GM19397 (cell line): Measurements from ENCODE around the gene AGAP4.
"Not testable (repeated sequence)": the region's sequence is repeated elsewhere in the genome, so short reads cannot be mapped to it uniquely, and the experiment has no call there.

Experiments used
- ATAC-seq: cut with Tn5 transposase; IDR thresholded peaks from one replicate; pipeline ENCODE4 v1.9.1; 2021; ENCODE audit warnings: mild to moderate bottlenecking, moderate library complexity; ENCODE audit not compliant: unreplicated experiment

Gene AGAP4

DNA sequence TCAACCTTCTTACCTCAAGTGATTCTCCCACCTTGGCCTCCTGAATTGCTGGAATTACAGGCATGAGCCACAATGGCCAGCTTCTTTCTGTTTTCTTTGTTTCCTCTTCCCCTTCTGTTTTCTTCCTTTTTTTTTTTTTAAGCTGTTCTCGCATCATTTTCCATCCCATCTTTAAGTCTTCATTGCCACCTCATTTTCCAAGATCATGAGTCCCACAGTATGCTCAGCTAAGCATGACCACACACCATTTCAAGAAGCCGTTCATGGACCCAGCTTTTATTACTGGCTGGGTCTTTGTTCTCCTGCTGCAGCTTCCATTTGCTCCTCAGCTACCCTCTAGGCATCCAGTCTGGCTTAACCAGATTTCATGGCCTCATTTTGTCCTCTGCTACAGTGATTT, 52.5 kb downstream of the AGAP4 start:
- ATAC-seq, result not testable (repeated sequence)

DNA sequence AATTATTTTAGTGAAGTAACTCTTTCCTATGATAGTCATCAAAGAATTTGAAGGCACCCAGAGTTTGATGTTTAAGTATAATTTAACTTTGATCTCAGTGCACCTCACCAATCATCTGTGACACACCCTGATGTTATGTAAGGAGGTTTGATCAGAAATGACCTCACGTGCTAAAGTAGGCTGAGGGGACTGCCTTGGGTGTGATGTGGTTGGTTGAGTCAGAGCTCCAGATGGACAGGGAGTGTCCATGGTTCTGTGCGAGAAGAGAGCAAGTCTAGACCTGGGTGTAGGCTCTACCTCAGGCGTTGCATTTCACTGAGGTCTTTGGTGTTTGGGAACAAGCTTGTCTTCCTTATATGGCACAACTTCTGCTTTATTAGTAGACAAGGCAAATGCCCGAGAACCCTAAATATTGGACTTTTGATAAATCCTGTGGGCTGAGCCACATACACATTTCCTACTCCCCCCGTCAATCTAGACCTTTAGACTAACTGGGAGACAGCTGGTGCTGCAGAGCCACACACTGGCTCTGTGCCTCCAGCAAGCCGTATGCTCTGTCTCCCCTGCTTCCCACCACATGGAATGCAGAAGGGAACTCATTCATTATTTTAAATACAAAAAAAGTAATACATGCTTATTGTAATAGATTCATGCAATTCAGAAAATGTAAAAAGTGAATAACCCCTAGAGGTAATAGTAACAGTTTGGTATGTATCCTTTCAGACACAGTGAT, 56.4 kb downstream of the AGAP4 start:
- not testable (repeated sequence) for ATAC-seq

GRCh38 chr10:45789991-45790390, 57.3 kb downstream of the AGAP4 start:
- not testable (repeated sequence) for ATAC-seq

DNA sequence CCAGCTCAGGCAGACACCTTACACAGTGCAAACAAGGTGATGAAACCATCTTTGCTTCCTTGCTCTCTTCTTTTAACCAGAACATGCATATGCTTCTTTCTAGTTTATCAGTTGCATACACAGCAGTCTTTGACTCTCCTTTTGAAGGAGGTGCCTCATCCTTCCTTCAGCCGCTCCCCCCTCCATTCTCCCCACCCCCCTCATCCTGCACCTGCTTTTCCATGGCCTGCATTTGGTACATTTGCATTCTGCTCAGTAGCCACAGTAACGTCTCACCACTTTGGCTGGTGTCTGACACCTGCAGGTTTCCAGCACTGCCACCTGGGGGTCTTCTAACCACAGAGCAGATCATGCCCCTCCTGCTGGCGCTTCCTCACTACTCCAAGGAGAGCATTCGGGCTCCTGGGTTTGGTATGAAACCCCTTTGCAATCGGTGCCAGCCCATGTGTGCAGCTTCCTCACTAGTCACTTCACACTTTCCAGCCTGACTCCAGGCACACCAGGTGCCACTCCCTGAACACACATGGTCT, 60.0 kb downstream of the AGAP4 start:
- ATAC-seq, result not testable (repeated sequence)

DNA sequence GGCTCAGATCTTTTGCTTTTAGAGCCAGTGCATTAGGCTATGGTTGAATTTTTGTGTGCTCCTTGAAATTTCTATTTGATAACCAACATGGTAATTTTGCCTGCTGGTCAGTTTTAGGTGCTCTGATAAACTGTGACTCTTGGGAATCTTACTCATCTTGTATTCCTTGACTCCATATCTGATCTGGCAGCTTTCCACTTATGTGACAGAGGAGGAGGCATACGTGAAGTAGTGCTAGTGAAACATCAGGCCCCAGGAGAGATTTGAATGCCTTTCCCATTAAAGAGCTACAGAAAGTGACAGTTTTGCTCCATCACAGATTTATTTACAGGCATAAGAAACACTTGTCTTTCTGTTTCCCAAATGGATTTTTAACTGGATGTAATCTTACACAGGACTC, 61.1 kb downstream of the AGAP4 start:
- not testable (repeated sequence) for ATAC-seq
